GM19452 (cell line): ENCODE results near the gene FGF2.
"Not testable (repeated sequence)": the region's sequence is repeated elsewhere in the genome, so short reads cannot be mapped to it uniquely, and the experiment has no call there.

Experiments used
- ATAC-seq: cut with Tn5 transposase; IDR thresholded peaks from one replicate; pipeline ENCODE4 v1.9.1; 2021; ENCODE audit not compliant: unreplicated experiment

The FGF2 gene

DNA sequence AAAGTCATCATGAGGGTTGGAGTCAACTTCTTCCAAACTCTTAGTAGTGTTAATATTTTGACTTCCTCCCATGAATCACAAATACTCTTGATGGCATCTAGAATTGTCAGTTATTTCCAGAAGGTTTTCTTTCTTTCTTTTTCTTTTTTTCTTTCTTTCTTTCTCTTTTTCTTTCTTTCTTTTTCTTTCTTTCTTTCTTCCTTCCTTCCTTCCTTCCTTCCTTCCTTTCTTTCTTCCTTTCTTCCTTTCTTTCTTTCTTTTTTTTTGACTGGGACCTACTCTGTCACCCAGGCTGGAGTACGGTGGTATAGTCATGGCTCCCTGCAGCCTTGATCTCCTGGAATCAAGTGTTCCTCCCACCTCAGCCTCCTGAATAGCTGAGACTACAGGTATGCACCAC lies 17.8 kb downstream of the FGF2 start:
- not testable (repeated sequence) for ATAC-seq

DNA sequence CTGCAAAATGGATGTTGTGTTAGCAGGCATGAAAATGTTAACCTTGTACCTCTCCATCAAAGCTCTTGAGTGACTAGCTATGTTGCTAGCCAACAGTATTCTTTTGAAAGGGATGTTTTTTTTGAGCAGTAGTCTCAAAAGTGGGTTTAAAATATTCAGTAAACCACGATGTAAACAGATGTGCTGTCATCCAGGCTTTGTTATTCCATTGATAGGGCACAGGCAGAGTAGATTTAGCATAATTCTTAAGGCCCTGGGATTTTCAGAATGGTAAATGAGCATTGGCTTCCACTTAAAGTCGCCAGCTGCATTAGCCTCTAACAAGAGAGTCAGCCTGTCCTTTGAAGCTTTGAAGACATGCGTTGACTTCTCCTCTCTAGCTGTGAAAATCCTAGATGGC lies 18.4 kb downstream of the FGF2 start:
- no peak for ATAC-seq

GRCh38 chr4:122845760-122846159 lies 19.1 kb downstream of the FGF2 start:
- no peak for ATAC-seq

GRCh38 chr4:122847931-122848330 lies 21.3 kb downstream of the FGF2 start:
- ATAC-seq, result no peak

DNA sequence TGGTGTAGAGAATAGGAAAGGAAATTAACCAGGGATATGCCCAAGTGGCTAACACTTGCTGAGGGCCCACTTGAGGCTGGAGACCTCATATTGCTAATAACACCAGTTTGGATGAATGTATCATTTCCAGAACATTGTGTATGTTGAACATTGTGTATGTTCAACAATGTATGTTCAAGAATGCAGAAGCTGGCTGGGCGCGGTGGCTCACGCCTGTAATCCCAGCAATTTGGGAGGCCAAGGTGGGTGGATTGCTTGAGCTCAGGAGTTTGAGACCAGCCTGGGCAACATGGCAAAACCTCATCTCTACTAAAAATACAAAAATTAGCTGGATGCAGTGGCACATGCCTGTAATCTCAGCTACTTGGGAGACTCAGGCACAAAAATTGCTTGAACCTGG lies 23.2 kb downstream of the FGF2 start:
- ATAC-seq, result not testable (repeated sequence)

DNA sequence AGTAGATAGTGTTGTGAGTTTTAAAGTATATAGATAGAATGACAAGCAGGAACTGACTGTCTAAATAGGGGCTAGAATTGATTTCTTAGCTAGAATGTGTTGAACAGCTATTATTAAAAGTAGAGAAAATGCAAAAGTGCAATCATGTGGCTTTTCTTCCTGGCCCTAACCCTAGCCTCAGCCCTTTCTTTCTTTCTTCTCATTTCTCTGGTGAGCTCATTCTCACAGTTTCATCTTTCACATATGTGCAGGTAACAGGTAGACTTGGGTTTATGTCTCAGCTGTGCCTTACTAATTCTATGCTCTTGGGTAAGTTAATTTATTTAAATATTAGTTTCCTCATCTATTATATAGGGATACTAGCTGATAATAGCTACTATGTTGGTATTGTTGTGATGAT lies 24.9 kb downstream of the FGF2 start:
- ATAC-seq, result no peak

DNA sequence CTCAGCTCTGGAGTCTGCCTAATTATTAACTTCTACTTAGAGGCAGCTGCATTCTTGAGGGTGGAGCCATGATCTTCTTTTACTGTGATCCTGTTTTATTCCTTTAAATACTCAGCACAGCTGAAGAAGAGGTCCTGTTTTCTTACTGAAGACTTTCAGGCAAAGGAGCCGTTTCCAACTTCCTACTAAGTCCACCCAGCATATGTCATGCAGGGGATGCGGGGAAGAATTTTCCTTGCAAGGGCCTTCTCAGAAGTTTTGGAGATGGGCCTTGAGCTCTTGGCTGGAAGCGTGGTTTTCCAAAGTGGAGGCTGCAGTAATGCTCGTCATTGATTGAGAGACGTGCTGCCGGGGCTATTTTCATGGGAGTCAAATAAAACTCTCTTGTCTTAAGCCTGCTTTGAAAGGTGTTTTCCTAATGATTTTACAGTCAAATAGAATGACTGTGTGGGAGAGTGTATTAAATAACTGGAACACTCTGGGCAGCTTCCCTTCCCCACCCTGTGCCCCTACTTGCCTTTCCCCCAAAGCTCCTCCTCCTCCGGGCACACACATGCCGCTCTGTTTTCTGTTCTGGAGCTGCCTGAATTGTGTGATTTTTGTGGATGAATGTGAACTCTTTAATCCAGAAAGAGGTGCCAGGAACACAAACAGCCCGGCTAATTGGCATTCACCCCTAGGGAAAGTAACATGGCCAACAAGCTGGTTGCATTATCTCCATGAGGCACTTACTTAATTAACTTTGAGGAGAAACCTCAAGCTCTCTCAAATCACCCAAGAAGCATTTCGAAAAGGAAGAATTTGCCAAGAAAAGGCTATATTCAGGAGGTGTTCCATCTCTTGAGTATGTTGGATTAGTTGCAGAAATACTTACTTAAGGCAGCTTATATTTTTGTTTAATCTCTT lies 28.1 kb downstream of the FGF2 start:
- no peak for ATAC-seq

DNA sequence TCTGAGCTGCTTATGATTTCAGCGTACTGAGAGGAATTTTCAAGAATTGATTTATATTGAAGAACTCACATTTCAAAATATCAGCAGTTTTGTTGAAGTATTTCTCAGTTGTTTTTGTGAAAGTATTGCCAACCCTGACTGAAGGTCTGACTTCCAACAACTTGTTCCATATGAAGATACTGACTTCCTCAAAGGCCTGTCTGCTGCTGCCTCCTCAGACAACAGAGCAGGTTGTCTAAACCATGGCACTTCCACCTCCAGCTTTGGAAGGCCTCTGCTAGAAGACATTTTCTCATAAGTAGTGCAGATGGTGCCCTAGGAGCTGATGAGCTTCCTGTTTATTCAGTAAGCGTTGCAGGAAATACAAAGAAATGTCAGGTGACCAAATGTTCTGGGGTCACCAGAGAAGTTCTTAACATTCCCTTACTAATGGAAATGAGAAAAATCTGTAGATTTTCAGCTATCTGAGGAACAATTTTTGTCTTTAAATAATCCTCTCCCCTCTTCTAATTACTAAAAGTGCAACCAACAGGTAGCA lies 28.8 kb downstream of the FGF2 start:
- ATAC-seq, result no peak

- ATAC-seq, result no peak
Measured at GRCh38 chr4:122857160-122857559, 30.5 kb downstream of the FGF2 start.

GRCh38 chr4:122858705-122859104 lies 32.1 kb downstream of the FGF2 start:
- no peak for ATAC-seq

GRCh38 chr4:122861172-122861943 lies 34.7 kb downstream of the FGF2 start:
- ATAC-seq, result no peak

DNA sequence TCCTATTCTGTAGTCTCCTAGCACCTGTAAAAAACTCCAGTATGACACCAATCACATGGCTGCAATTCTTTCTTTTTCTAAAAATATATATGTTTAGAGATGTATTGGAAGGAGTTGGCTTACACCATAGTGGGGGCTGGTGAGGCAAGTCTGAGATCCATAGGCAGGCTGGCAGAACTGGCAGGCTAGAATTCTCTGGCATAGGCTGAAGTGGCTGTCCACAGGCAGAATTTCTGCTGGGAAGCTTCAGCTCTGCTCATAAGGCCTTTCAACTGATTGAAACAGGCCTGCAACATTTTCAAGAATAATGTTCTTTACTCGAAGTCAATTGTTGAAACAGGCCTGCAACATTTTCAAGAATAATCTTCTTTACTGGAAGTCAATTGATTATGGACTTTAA lies 37.0 kb downstream of the FGF2 start:
- ATAC-seq, result no peak

GRCh38 chr4:122865425-122865824 lies 38.8 kb downstream of the FGF2 start:
- no peak for ATAC-seq

GRCh38 chr4:122868235-122868634 lies 41.6 kb downstream of the FGF2 start:
- ATAC-seq, result not testable (repeated sequence)

GRCh38 chr4:122873146-122873545 lies 46.5 kb downstream of the FGF2 start:
- ATAC-seq, result no peak

GRCh38 chr4:122873821-122874593 lies 47.4 kb downstream of the FGF2 start:
- no peak for ATAC-seq

GRCh38 chr4:122875949-122876348 lies 49.3 kb downstream of the FGF2 start:
- no peak for ATAC-seq

DNA sequence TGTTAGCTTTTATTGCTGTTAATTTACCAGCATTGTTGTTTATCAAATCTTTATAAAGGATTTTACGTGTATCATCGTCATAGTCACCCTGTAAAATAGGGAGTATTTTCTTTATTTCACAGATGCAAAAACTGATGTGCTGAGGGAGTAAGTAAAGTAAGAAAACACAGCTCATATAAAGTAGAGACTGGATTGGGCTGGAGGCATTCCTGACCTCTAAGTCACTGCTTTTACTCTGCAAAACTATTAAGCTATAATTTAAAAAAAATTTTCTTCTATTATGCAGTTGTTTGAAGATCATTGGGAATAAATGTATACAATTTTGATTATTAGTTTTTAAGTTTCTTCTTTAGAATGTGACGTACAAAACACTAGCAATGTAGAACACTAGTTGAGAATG lies 49.8 kb downstream of the FGF2 start:
- no peak for ATAC-seq

DNA sequence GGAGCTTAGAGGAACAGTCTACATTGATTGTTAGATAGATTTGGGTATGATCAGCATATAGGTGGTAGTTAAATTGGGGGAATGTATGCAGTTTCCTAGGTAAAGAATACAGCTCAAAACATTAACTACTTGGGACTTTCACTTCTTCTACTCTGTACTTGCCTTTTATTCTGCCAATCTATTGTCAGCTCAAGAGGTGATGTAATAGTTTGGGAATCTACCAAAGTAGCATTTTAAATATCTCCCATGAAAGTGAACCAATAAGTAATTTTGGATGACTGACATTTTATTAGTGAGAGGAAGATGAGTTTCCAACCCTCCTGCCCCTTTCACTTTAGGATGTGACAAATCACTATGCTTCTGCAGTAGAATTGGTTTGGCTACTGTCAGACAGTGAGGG lies 52.4 kb downstream of the FGF2 start:
- ATAC-seq, result no peak

DNA sequence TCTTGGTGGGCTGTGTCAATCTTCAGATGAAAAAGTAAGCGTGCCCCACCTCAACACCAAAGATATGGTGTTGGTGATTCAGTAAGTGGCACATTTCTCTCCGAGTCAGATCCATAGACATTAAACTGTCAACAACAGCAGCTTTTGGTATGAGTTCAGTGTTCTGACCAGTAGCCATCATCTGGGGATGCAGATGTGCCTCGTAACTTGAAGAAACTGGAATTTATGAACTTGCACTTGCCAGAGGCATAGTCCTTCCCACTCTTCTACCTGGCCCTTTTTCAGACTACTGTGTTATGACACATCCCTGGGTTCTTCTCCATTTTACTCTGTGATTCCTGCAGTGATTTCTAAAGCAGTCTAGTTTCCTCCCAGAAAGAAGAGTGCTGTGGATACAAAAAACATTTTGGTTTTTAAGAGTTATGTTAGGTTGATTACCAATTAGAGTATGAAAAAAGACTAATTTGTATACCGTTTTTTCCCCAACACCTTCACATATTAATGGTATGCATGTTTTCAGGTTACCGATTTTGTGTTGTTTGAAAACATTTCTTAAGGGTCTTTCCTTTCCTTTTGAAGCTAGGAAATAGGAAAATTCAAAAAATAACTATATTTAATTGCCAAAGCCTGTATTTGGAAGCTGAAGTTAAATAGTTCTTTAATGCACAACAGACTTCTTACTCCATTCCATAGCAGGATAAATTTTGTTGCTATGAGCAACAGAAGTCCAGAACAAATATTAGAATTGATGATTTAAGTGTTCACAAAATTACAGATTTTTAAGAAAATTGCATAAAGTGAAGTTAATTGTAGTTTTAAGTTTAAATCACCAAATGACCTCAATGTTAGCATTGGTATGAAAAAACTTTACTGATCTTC lies 56.5 kb downstream of the FGF2 start:
- no peak for ATAC-seq
